Heart left ventricle (tissue), 13 donors: ENCODE data around the gene UBE2F.

Experiments
- CTCF ChIP-seq, 12 donors: fragments of 200-600 bp; sonication (generic) in 4 of 12; IDR thresholded peaks; one replicate each; pipeline versions ENCODE4 v1.5.0 to v1.8.0; 2018 to 2022; ENCODE audit warnings: antibody characterized with exemption in 12 of 12, mild to moderate bottlenecking in 5 of 12
- POLR2A ChIP-seq, 2 donors: fragments of 450-650 bp; IDR thresholded peaks; one replicate each; pipeline ENCODE4 v1.6.1; 2017; ENCODE audit warnings: antibody characterized with exemption in 2 of 2, mild to moderate bottlenecking in 2 of 2, moderate library complexity in 2 of 2
- donor health status: ischemic (EF 13 %, LVEDD 7.1; RV severe dilation, severe dysfunction).
- donor health status: DM: no; HTN: yes; CAD: no.
- donor health status: DM: no; HTN: no; CAD: no.
- donor health status: ischemic (EF 25% LVEDD 6.9; RV normal size, moderate dysfunction).
- donor health status: ischemic (EF 25% LVEDD 5.7; RV mildly dilated, moderate dysfunction).
- donor health status: ischemic (EF 35%, LVEDD 5.7; RV mildly dilated, moderate dysfunction).
- donor health status: nonischemic (EF 11% LVEDD 7.7; RV severe dilation, severe dysfunction).
- donor health status: DM: yes; HTN: yes; CAD: no.
- donor health status: PGD.
- donor health status: ischemic (EF 29% LVEDD 5.4; RV normal size, mild dysfunction).
- donor health status: nonischemic (EF 23%, LVEDD 6.1; RV moderate dilation, normal function).

GRCh38 chr2:238065071-238065846 is 98.4 kb downstream of the UBE2F start:
- TF ChIP-seq CTCF (IDR thresholded peaks at IDR 0.05) (no peak), POLR2A (IDR thresholded peaks at IDR 0.05) (no peak)
